GM12878 (cell line): Measurements from ENCODE around the gene SCTR. TPM values are rescaled to one million over a fixed set of nuclear protein-coding genes. Genes with fewer than 3 reads are reported as not detected.

Experiments used
- ATAC-seq: fragments of 200-7000 bp; cut with Tn5 transposase; 3 replicates; pipeline ENCODE4 v1.9.1; 2020; ENCODE audit warnings: mild to moderate bottlenecking, moderate library complexity
- BruUV-seq: library from RNA; stranded (reverse); fragments of 400-500 nt; replicated peaks from 2 replicates; lab custom pipeline; 2021; lab: Mats Ljungman, UMichigan
- CTCF ChIA-PET: fragments of 300-600 bp; sonication (Branson Sonifier 250); formaldehyde crosslinking; extraction: SDS; loops from one replicate; lab custom pipeline; 2021; ENCODE audit warnings: inconsistent platforms; lab: Yijun Ruan, JAX
- POLR2A ChIA-PET: fragments of 350-600 bp; formaldehyde crosslinking; extraction: SDS; loops from one replicate; lab custom pipeline; 2021; ENCODE audit warnings: inconsistent platforms; lab: Charles Lee
- RAD21 ChIA-PET: fragments of 300-600 bp; sonication (Branson Sonifier 250); formaldehyde crosslinking; loops from one replicate; lab custom pipeline; 2023; ENCODE audit warnings: antibody characterized with exemption; ENCODE audit not compliant: unreplicated experiment; lab: Charles Lee
- SMC1A ChIA-PET: fragments of 300-600 bp; sonication (Branson Sonifier 250); formaldehyde crosslinking; loops from one replicate; lab custom pipeline; 2023; ENCODE audit not compliant: unreplicated experiment, uncharacterized antibody; lab: Charles Lee
- DNase-seq: peaks from one replicate; pipeline ENCODE4 v3.0.0-alpha.2; 2011; ENCODE audit warnings: low read depth, low spot score
- FAIRE-seq: peaks from 3 replicates; lab custom pipeline; 2011; peaks lifted over from hg19 to GRCh38; lab: Jason Lieb, UNC
- H2AFZ ChIP-seq: 2 replicates; pipeline ENCODE4 v1.6.0; 2011; ENCODE audit warnings: low read depth, low read length, control low read depth; ENCODE audit not compliant: control insufficient read depth
- H3K27ac ChIP-seq: 2 replicates; pipeline ENCODE4 v1.5.1; 2011; ENCODE audit warnings: control low read depth; ENCODE audit not compliant: control insufficient read depth, insufficient read depth
- H3K27me3 ChIP-seq, 2 experiments: replicated peaks in 1 of 2; 2 replicates each; pipeline versions ENCODE4 v1.6.0 to v1.6.1; 2011; ENCODE audit warnings: low read length in 1 of 2; ENCODE audit not compliant: control insufficient read depth in 2 of 2, insufficient read depth in 2 of 2
- H3K36me3 ChIP-seq, 2 experiments: 2 replicates each; pipeline ENCODE4 v1.5.1; 2011; ENCODE audit warnings: low read length in 1 of 2; ENCODE audit not compliant: control insufficient read depth in 2 of 2, insufficient read depth in 2 of 2
- H3K4me1 ChIP-seq: 2 replicates; pipeline ENCODE4 v1.6.1; 2011; ENCODE audit warnings: mild to moderate bottlenecking, low read length, moderate library complexity, mixed read lengths; ENCODE audit not compliant: control insufficient read depth, insufficient read depth
- H3K4me2 ChIP-seq: 2 replicates; pipeline ENCODE4 v1.6.0; 2011; ENCODE audit warnings: control low read depth; ENCODE audit not compliant: control insufficient read depth, insufficient read depth
- H3K4me3 ChIP-seq: fragments of 200-600 bp; sonication (generic); 2 replicates; pipeline ENCODE4 v1.5.1; 2016
- H3K79me2 ChIP-seq: 2 replicates; pipeline ENCODE4 v1.6.0; 2011; ENCODE audit warnings: low read length; ENCODE audit not compliant: control insufficient read depth, insufficient read depth
- H3K9ac ChIP-seq: 2 replicates; pipeline ENCODE4 v1.8.0; 2011; ENCODE audit warnings: low read length, control low read depth, mixed read lengths; ENCODE audit not compliant: control insufficient read depth, insufficient read depth
- H3K9me3 ChIP-seq: replicated peaks from 3 replicates; pipeline ENCODE4 v1.5.1; 2011; ENCODE audit warnings: mild to moderate bottlenecking, low read length; ENCODE audit not compliant: control insufficient read depth, insufficient read depth
- H4K20me1 ChIP-seq: 2 replicates; pipeline ENCODE4 v1.6.0; 2011; ENCODE audit not compliant: control insufficient read depth, insufficient read depth
- CBX3 ChIP-seq: fragments of 200-600 bp; sonication (generic); IDR thresholded peaks from 2 replicates; pipeline ENCODE4 v1.6.1; 2016; ENCODE audit warnings: low read depth, borderline replicate concordance
- CBX5 ChIP-seq: sonication (generic); IDR thresholded peaks from 2 replicates; pipeline ENCODE4 v1.6.1; 2016; ENCODE audit warnings: low read depth, moderate library complexity, mild to moderate bottlenecking, inconsistent platforms
- CUX1 ChIP-seq: IDR thresholded peaks from 2 replicates; pipeline ENCODE4 v1.6.1; 2012; ENCODE audit warnings: improper control_type of control experiment, low read depth, low read length; ENCODE audit not compliant: insufficient replicate concordance
- DPF2 ChIP-seq: fragments of 450-650 bp; IDR thresholded peaks from 2 replicates; pipeline ENCODE4 v1.6.1; 2017; ENCODE audit warnings: mild to moderate bottlenecking
- E2F4 ChIP-seq: IDR thresholded peaks from 2 replicates; pipeline ENCODE4 v1.6.1; 2012; ENCODE audit warnings: low read depth, low read length, improper control_type of control experiment
- FOS ChIP-seq: IDR thresholded peaks from 3 replicates; pipeline ENCODE4 v1.6.1; 2011; ENCODE audit warnings: borderline replicate concordance; ENCODE audit not compliant: insufficient read length; ENCODE audit errors: extremely low read depth
- FOXM1 ChIP-seq: IDR thresholded peaks from 2 replicates; pipeline ENCODE4 v1.6.1; 2012; ENCODE audit warnings: low read depth, mild to moderate bottlenecking, inconsistent platforms, low read length, moderate library complexity
- NBN ChIP-seq: fragments of 450-650 bp; IDR thresholded peaks from 2 replicates; pipeline ENCODE4 v1.6.1; 2016
- NR2C1 ChIP-seq: fragments of 450-650 bp; IDR thresholded peaks from 2 replicates; pipeline ENCODE4 v1.6.1; 2017; ENCODE audit warnings: antibody characterized with exemption, mild to moderate bottlenecking, moderate library complexity
- NR2C2 ChIP-seq: IDR thresholded peaks from 2 replicates; pipeline ENCODE4 v1.6.1; 2011; ENCODE audit warnings: borderline replicate concordance, low read depth; ENCODE audit not compliant: control insufficient read depth, insufficient read length
- PKNOX1 ChIP-seq: fragments of 450-650 bp; IDR thresholded peaks from 2 replicates; pipeline ENCODE4 v1.6.1; 2016; ENCODE audit warnings: mild to moderate bottlenecking
- REST ChIP-seq: IDR thresholded peaks from 2 replicates; pipeline ENCODE4 v1.6.1; 2012; ENCODE audit warnings: mild to moderate bottlenecking, low read depth, low read length
- RUNX3 ChIP-seq: IDR thresholded peaks from 2 replicates; pipeline ENCODE4 v1.6.1; 2012; ENCODE audit warnings: low read length, inconsistent platforms
- SMAD5 ChIP-seq: IDR thresholded peaks from 2 replicates; pipeline ENCODE4 v1.6.1; 2016; ENCODE audit warnings: antibody characterized with exemption, low read depth
- WGBS: methylation state at CpG from one replicate; pipeline ENCODE4 v1.1.6; 2016; ENCODE audit warnings: low lambda C conversion rate; ENCODE audit not compliant: insufficient replicate concordance, insufficient coverage; ENCODE audit errors: missing lambda C conversion rate; 5-methylcytosine and 5-hydroxymethylcytosine counted together
- in situ Hi-C: fragments of 300-500 bp; cut with MboI; formaldehyde crosslinking; loops from 9 replicates; pipeline ENCODE4 v1.14.3; 2018; ENCODE audit warnings: mixed read lengths
- intact Hi-C: fragments of 100-400 bp; cut with micrococcal nuclease; formaldehyde crosslinking; loops from one replicate; pipeline ENCODE4 v1.14.2; 2022; ENCODE audit not compliant: unreplicated experiment
- polyA plus RNA-seq, 11 experiments: library from polyadenylated mRNA; depleted of rRNA in 4 of 11; unstranded in 6 of 11; stranded (reverse) in 5 of 11; fragments of >200 nt; fragmentation: Nextera tagmentation in 4 of 11; fragmentation: Illumina TruSeq in 1 of 11; extraction: Ambion mirVana in 4 of 11; extraction: Trizol in 1 of 11; gene quantifications; 1 replicate in 1 of 11; 2 replicates in 10 of 11; pipeline versions ENCODE4 v1.2.1 to v1.2.3, GENCODE V29; 2011 to 2016; ENCODE audit warnings: inconsistent platforms in 2 of 11, missing spikeins in 2 of 11, low read depth in 1 of 11
- total RNA-seq, 4 experiments: library from RNA; depleted of rRNA in 3 of 4; stranded (reverse); fragments of >200 nt in 3 of 4; fragmentation: Illumina TruSeq in 1 of 4; extraction: Trizol in 1 of 4; gene quantifications; 2 replicates each; pipeline versions ENCODE4 v1.2.1 to v1.2.3, GENCODE V29; 2013 to 2021

The SCTR gene
- total and polyA plus RNA-seq, 10 of the 15 experiments (the other 5 are each of a cell fraction or from before 2014, with no cell fraction given): 0.26 TPM; not detected in 9

- Histone ChIP-seq H3K36me3 (no peaks in the 10 kb centered on the region), H3K4me3 (no peak overlapping the region), H3K4me1 (no peaks in the 10 kb centered on the region), H4K20me1 (no peaks in the 10 kb centered on the region), H3K27me3 (0 out of 4 replicates have a peak, but pooled peaks cover 0 to 2% of the 10 kb centered on the region in 2 experiments), H3K27ac (no peak overlapping the region), H3K9ac (no peak overlapping the region), H3K4me2 (no peak overlapping the region), H3K9me3 (peaks cover 3% of the 10 kb centered on the region; the same call in 2 of the 3 replicates), H3K79me2 (no peaks in the 10 kb centered on the region), H2AFZ (no peak overlapping the region)
- intact Hi-C loops: no loop called here
- CTCF ChIA-PET: interaction anchor here (3.5 kb wide), 1 partner anchor 59 kb away, joined by 31 read pairs; no protein-coding TSS in a partner anchor
- ATAC-seq (no peak), DNase-seq (no peak), FAIRE-seq (no peak)
- in situ Hi-C loops: no loop called here
- SMC1A ChIA-PET: interaction anchor here (0.9 kb wide), 1 partner anchor 30 kb away, joined by 4 read pairs; no protein-coding TSS in a partner anchor
- RAD21 ChIA-PET: no interaction called here
- BruUV-seq: no TSS peak
- POLR2A ChIA-PET: interaction anchor here (0.6 kb wide), 1 partner anchor 17 kb away, joined by 5 read pairs; no protein-coding TSS in a partner anchor
- WGBS: 37% methylated on average over 6 of the region's 6 CpGs
- no peak for TF ChIP-seq SMAD5
- TF ChIP-seq CBX3: no peak
- TF ChIP-seq FOXM1: no peak
- no peak for TF ChIP-seq REST
- no peak for TF ChIP-seq RUNX3
- no peak for TF ChIP-seq CUX1
- TF ChIP-seq NR2C1: no peak
- no peak for TF ChIP-seq FOS
- TF ChIP-seq E2F4: no peak
- TF ChIP-seq PKNOX1: no peak
- TF ChIP-seq NBN: no peak
- TF ChIP-seq CBX5: no peak
- no peak for TF ChIP-seq DPF2
- TF ChIP-seq NR2C2: no peak
These were observed 106.4 kb downstream of the SCTR start for GRCh38 chr2:119417908-119418307.
